HL-60/S4 treated with phorbol 12-myristate 13-acetate at 8.2 ng/mL for 4 days and 3 days (cell line): ENCODE results near the gene CHRM4.

Source experiments
- in situ Hi-C: fragments of 300-500 bp; cut with MboI; formaldehyde crosslinking; loops from 2 replicates; pipeline ENCODE4 v1.15.0; 2022; ENCODE audit warnings: low sequenced_read_pairs

CHRM4 gene

DNA sequence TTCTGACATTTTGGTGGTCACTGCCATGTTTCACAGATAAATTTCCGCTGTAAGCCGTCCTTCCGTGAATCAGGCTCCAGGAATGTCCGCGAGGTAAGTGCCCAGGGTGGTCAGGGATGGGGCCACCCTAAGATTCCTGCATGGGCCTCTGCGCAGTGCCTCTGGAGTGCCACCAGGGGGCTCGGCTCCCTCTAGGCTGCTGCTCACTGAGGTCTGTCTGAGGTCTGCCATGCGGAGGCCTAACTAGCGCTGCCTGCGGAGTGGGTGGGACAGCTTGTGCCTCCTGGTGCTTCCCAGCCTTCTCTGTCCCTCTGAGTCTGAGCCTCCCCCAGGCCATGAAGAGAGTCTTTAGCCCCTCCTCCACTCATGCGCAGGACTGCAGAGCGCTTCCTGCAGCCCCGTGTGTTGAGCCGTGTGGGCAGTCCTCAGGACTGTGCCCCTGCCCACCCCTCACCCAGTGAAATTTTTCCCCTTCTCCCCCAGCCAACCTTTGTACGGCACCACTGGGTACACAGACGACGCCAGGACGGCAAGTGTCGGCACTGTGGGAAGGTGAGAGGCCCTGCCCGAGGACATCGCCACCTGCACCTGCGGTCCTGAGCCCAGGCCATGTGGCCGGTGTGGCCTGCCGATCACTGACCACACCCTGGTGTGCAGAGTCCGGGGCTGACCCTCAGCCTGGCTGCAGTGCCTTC is 22.0 kb downstream of the CHRM4 start:
- in situ Hi-C loops = no loop called here

DNA sequence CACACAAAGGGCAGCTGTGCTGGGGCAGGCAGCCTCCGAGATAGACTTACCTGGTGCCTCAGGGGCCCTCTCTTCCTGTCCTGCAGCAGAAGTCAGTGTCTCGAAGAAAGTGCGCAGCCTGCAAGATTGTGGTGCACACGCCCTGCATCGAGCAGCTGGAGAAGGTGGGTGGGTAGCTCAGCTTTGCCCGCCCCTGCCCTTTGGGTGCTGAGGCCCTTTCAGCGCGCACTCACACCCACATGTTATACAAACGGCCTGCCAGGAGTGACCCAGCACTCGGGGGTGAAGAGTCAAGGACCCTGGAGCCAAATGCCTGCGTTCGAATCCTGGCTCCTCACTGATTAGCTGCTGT is 23.7 kb downstream of the CHRM4 start:
- in situ Hi-C loops = no loop called here

DNA sequence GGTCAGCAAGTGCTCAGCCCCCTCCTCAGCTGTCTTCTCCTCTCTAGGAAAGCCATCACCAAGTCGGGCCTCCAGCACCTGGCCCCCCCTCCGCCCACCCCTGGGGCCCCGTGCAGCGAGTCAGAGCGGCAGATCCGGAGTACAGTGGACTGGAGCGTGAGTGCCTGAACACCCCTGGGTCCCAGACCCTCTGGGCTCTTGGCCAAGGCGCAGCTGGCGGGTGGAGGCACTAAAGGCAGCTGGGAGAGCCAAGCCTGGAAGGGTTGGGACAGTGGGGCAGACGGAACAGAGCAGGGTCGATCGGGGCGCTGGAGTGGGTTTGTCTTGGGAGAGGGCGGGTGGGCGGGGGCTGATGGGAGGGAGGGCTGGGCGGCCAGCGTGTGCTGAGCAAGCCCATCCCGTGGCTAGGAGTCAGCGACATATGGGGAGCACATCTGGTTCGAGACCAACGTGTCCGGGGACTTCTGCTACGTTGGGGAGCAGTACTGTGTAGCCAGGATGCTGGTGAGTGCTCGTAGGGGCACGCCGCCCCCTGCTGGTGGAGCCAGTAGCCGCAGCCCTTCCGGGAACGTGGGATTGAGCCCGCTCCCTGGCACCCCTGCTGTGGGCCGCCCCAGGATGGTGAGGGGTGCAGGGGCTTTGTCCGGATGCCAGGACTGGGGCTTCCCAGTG is 24.2 kb downstream of the CHRM4 start:
- in situ Hi-C loops = no loop called here

GRCh38 chr11:46366661-46367161 is 24.9 kb downstream of the CHRM4 start:
- in situ Hi-C loops = no loop called here

DNA sequence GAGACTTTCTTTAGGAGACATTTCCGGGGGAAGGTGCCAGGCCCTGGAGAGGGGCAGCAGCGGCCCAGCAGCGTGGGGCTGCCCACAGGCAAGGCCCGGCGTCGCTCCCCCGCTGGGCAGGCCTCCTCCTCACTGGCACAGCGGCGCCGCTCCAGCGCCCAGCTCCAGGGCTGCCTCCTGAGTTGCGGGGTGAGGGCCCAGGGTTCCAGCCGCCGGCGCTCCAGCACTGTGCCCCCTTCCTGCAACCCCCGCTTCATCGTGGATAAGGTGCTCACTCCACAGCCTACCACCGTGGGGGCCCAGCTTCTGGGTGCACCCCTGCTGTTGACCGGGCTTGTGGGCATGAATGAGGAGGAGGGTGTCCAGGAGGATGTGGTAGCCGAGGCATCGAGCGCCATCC is 25.3 kb downstream of the CHRM4 start:
- in situ Hi-C loops = no loop called here

DNA sequence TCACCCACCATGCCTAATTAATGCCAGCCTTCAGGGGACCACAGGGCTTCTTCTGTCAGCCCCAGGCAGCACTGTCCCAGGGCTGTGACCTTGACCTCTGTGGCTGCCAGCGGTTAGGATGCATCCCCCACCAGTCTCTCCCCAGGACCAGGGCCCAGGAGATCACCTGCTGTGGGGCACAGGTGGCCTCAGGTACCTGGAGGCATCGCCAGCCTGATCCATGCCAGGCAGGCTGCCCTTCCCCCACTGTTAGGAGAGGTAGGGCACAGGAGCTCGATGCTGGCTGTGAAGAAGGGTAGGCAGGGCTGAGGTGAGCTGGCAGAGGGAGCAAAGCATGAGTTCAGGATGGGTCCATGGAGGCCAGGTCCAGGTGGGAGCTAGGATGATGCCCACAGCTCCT is 26.8 kb downstream of the CHRM4 start:
- in situ Hi-C loops = no loop called here

DNA sequence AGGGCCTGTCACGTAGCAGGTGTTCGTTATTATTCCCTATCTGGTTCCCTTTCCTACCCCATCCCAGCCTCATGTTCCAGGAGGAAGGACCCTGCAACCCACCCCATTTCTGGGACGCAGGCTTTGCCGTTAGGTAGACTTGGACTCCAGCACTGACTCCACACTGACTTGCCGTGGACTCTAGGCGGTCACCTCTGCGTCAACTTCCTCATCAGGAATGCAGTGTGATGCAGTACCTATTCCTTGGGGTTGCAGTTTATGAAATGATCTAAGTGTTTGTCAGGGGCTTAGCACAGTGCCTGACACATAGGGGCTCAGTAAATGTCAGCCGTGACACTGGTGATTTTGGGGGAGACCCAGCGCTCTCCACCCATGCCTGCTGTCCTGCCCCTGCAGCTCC is 27.5 kb downstream of the CHRM4 start:
- in situ Hi-C loops = no loop called here

- in situ Hi-C loops = no loop called here
Measured at GRCh38 chr11:46363455-46364005, 28.0 kb downstream of the CHRM4 start.

DNA sequence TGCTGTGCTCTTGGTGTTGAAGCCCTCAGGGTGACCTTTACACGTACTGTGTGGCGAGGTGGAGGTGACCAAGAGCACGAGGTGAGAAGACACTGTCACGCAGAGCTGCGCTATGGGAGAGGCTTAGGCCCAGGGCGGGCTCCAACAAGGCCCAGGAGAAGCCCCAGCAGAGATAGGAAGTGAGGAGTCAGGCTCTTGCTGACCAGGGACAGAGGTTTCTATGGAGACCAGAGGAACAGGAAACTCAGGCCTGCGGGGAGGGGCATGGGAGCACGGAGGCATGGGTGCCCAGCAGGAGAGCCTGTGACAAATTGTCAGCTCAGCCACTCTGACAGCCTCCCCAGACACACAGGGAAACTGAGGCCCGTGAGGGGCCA is 28.6 kb downstream of the CHRM4 start:
- in situ Hi-C loops = no loop called here

- in situ Hi-C loops = no loop called here
Measured at GRCh38 chr11:46362156-46363030, 29.2 kb downstream of the CHRM4 start.

DNA sequence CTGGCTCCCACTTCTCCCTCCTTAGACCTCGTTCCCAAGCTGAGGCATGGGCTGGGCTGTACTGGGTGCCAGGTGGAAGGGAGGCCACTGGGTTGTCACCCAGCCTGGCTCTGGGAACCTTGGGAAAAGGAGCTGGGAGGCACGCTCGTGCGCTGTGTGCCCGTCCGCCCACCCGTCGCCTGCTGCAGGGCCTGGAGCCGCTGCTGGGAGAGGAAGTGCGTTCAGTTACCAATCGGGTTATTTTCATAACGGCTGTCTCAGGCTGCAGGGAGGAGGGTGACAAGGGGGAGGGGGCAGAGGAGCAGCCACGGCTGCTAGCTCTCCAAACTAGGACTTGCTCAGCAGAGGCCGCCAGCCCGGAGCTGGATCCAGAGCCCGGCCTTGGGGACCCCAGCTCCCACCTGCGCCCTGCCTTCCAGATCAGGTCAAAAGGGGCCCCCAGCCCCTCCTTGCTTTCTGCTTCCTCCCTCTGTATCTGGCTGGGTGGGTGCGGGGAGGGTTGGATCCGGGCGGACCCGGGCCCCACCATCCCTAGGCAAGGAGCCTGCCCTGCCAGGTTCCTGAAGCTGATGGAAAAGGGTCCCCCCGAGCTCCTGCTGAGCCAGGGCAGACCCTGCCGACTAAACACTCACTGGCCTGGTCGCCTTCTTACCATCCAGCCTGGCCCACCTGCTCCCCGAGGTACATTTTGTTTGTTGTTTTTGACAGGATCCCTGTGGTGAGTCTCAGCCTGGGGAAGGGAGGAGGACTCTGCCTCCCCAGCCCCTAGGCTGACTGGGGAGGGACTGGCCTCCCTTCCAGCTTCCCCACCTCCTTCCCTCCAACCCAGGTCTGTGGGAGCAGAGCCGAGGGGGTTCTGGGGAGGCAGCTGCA is 30.1 kb downstream of the CHRM4 start:
- in situ Hi-C loops = no loop called here

- in situ Hi-C loops = no loop called here
Measured at GRCh38 chr11:46360878-46361277, 30.7 kb downstream of the CHRM4 start.

- in situ Hi-C loops = no loop called here
Measured at GRCh38 chr11:46359953-46360352, 31.6 kb downstream of the CHRM4 start.

- in situ Hi-C loops = no loop called here
Measured at GRCh38 chr11:46357483-46357936, 34.1 kb downstream of the CHRM4 start.

DNA sequence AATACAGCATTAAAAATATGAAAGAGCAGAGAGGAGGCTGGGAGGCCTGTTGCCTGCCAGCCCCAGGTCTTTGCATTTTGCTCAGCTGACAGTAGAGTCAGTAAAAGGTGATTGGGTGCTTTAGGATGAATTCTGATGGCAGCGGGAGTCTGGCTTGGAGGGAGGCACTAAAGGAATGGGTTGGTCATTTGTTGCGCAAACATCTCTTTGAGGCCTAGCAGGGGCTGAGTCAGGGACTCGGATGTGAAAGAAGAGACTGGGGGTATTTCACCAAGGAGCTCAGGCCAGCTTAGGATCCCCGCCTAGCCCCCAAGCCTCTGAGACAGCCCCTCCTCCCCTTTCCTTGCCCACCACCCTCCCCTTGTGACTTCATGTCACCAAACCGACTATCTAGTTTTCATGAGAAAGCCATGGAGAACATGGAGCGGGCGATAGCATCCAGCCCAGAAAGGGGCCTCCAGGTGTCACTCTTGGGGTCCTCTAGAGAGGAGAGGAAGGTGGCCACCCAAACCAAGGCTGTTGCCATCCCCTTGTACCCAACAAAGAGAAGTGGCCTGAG is 34.6 kb downstream of the CHRM4 start:
- in situ Hi-C loops = no loop called here

- in situ Hi-C loops = no loop called here
Measured at GRCh38 chr11:46353698-46354097, 37.9 kb downstream of the CHRM4 start.

GRCh38 chr11:46352063-46352841 is 39.3 kb downstream of the CHRM4 start:
- in situ Hi-C loops = no loop called here

- in situ Hi-C loops = no loop called here
Measured at GRCh38 chr11:46351606-46352005, 40.0 kb downstream of the CHRM4 start.

GRCh38 chr11:46351148-46351547 is 40.4 kb downstream of the CHRM4 start:
- in situ Hi-C loops = no loop called here
